ENCODE data around the gene AGO4.
"Not testable (repeated sequence)": the region's sequence is repeated elsewhere in the genome, so short reads cannot be mapped to it uniquely, and the experiment has no call there.

Gene AGO4

GRCh38 chr1:35807614-35808449 is at the start of gene AGO4:
TSS of gene AGO4 (plus strand) at chr1:35808016. CDS start at chr1:35808417, 401 bp downstream.
- no peak for DNase-seq

GRCh38 chr1:35762141-35762540 is 45.7 kb upstream of the AGO4 start:
- no peak for DNase-seq

DNA sequence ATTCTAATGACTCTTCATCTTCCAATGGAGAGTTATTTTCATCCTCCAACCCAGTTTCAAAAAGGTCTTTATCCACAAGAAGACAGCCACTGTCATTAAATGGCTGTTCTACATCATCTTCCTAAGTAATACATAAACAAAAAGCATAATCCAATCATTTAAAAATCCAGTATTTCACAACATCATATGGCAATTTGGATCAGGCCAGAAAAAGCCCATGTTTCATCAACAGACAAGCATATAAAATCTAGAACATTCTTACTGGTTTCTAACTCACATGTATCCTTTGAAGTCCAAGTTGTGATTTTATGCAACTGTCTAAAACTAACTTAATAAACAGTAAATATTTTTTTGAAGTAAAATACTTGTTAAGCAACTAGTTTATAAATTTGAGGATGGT is 44.6 kb upstream of the AGO4 start:
- no peak for DNase-seq

DNA sequence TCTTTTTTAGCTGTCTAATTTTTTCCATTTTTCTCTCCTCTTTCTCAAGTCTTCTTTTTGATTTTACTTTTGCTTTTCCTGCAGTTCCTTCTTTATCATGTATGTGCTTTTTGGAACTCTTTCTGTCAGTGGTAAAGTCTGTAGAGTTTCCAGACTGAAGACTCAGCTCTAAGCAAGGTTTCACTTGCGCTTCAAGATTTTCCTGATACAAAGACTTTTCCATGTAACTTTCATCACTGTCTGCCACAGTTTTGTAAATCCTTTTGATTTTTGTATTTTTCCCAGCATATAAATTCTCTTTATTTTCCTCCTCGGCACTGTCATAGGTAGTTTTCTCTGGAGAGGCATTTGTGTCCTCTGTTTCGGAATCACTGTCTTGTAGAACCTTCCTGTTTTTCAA is 43.5 kb upstream of the AGO4 start:
- no peak for DNase-seq

DNA sequence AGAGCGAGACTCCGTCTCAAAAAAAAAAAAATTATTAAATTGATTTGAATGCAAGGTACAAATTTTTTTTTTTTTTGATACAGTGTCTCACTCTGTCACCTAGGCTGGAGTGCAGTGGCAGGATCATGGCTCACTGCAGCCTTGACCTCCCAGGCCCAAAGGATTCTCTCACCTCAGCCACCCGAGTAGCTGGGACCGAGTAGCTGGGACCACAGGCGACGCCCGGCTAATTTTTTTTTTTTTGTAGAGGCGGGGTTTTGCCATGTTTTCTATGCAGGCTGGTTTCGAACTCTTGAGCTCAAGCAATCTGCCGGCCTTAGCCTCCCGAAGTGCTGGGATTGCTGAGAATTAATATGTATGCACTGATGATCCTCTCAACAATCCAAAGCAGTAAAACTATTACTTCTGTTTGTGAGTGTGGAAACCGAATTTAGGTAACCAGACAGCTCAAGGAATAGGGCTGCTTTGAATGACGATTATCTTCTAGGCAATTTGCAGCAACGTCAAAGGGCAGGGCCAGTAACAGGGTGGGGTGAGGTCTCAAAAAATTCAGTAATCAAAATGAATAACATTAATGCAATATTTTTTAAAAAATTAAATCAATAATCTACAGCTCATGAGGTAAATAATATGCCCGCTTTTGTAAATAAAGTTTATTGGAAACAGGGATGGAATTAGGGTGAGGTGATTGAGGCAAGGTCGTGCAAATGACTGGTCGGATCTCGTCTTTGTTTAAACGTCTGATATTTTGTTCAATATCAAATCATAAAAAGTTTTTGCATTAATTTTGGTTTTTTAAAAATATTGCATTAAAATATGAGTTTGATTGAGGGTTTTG is 39.2 kb upstream of the AGO4 start:
- no peak for DNase-seq

GRCh38 chr1:35769188-35769758 is 38.5 kb upstream of the AGO4 start:
- peak; percentile 89 for DNase-seq

DNA sequence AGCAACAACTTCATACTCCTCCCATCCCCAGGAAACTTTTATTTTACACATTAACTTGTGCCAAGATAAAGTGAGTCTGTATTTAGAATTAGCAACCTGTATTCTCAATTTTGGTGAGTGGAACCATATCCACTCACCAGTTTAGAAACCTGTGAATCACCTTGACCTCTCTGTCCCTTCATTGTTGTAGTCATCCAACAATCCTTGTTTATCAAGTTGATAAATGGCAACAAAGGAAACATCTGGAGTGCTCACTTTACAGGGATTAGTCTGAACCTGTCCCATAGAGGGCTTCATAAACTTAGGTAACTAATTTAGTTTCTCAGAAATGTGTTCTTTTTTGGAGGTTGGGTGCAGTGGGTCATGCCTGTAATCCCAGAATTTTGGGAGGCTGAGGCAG is 34.1 kb upstream of the AGO4 start:
- DNase-seq = no peak

- DNase-seq = not testable (repeated sequence)
Measured at GRCh38 chr1:35776172-35776571, 31.6 kb upstream of the AGO4 start.

GRCh38 chr1:35777109-35777508 is 30.7 kb upstream of the AGO4 start:
- no peak for DNase-seq

DNA sequence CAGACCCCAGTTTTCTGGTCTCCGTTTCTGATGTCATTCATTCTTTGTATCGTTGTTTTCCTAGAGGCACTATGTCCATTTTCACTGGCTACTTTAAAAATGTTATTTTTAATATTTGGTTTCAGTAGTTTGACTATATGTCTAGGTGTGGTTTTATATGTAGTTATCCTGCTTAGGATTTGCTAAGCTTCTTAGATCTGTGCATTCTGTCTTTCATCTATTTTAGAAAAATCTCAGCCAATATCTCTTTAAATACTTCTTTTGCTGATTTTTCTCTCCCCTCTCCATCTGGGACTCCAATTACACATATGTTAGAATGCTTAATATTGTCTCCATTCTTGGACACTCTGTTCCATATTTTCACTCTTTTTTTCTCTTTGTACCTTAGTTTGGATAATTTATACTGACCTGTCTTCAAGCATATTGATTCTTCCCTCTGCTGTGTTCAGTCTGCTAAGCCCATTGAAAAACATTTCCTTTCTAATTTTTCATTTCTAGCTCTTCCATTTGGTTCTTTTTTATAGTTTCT is 24.7 kb upstream of the AGO4 start:
- DNase-seq = no peak

DNA sequence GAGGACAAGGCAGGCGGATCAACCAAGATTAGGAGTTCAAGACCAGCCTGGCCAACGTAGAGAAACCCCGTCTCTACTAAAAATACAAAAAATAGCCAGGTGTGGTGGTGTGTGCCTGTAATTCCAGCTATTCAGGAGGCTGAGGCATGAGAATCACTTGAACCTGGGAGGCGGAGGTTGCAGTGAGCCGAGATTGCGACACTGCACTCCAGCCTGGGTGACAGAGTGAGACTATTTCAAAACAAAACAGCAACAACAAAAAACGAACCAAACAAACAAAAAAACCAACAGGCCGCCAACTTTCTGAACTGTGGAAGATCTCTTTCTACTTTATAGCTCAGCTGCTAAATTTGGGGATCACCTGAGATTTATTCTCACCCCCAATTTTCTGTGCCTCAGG is 23.5 kb upstream of the AGO4 start:
- DNase-seq = not testable (repeated sequence)

GRCh38 chr1:35788139-35788538 is 19.7 kb upstream of the AGO4 start:
- DNase-seq = no peak

DNA sequence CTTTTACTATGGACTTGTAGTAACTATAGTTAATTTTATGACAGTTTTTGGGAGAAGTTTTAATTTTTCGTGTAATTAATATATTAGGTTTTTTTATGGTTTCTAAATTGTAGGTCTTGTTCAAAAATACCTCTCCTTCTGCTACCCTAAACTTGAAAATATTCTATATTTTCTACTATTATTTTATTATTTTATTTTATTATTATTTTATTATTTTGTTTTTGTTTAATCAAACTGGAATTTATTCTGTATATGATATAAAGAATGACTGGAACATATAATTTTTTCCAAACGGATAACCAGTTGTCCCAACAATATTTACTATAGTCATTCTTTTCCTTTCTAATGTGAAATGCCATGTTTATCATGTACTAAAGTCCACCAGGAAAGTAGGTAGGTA is 17.1 kb upstream of the AGO4 start:
- DNase-seq = no peak

DNA sequence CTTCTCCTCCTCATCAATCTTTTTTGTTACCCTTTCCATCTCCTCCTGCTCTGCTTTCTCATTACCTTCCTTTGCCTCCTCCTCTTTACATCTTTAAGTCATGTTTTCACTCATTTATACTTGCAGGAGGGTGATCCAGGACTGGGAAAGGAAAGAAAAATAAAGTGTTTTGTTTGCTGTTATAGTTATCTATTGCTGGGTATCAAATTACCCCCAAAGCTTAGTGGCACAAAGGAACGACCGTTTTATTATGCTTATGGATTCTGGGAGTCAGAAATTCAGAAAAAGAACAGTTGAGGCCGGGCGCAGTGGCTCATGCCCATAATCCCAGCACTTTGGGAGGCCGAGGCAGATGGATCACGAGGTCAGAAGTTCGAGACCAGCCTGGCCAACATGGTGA is 12.5 kb upstream of the AGO4 start:
- DNase-seq = no peak

DNA sequence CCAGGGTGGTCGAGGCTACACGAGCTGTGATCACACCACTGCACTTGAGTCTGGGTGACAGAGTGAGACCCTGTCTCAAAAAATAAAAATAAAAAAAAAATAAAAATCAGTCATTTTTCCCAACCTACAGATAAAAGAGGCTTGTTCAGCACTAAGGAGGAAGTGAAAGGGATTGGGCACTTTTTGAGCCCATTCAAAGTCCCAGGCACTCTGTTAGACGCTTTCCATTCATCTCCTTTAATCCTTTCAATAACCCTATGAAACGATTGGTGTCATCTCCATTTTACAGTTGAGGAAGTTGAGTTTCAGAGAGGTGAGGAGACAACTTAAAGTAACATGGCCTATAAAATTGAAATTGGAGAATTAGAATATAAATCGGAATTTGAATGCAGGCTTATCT is 10.4 kb upstream of the AGO4 start:
- DNase-seq = no peak

DNA sequence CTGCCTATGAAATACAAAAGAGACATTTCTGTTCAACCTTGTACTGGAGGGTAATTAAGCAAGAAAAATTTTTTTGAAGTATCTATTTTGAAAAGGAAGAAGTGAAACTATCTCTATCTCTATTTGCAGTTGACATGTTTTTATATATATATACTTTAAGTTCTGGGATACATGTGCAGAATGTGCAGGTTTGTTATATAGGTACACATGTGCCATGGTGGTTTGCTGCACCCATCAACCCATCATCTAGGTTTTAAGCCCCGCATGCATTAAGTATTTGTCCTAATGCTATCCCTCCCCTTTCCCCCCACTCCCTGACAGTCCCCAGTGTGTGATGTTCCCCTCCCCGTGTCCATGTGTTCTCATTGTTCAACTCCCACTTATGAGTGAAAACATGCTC is 9.8 kb upstream of the AGO4 start:
- DNase-seq = not testable (repeated sequence)

- DNase-seq = not testable (repeated sequence)
Measured at GRCh38 chr1:35800167-35800887, 7.5 kb upstream of the AGO4 start.

DNA sequence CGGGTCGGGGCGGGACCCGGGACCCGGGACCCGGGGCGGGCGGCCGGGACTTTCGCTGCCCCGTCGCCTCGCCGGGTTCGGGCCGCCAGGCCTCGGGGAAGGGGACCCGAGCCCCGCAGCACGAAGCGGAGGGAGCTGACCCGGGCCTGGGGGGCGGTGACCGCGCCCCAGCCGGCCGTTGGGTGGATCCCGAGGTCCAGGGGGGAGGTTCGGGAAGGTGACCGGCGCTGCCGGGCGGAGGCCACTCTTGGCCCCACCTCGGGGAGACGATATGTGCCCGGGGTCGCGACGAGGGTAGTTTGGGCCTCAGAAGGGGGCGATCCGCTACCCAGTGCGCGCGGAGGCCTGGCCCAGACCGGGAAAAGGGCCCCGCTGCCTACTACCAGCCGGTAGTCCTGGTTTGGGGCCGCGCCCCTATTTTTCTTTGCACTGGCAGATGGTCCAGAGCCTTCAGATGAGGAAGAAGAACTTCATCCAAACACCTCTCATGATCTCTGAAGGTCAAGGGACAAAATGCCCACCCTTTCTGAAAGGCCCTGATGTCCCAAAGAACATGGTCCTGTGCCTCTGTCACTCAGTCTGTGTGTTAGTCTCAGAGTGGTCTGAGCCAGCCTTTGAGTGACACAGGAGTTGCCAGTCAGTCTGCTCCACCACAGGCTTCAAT is 766 bp downstream of the AGO4 start:
- DNase-seq = no peak

GRCh38 chr1:35809114-35810095 is 1.6 kb downstream of the AGO4 start:
- no peak for DNase-seq

DNA sequence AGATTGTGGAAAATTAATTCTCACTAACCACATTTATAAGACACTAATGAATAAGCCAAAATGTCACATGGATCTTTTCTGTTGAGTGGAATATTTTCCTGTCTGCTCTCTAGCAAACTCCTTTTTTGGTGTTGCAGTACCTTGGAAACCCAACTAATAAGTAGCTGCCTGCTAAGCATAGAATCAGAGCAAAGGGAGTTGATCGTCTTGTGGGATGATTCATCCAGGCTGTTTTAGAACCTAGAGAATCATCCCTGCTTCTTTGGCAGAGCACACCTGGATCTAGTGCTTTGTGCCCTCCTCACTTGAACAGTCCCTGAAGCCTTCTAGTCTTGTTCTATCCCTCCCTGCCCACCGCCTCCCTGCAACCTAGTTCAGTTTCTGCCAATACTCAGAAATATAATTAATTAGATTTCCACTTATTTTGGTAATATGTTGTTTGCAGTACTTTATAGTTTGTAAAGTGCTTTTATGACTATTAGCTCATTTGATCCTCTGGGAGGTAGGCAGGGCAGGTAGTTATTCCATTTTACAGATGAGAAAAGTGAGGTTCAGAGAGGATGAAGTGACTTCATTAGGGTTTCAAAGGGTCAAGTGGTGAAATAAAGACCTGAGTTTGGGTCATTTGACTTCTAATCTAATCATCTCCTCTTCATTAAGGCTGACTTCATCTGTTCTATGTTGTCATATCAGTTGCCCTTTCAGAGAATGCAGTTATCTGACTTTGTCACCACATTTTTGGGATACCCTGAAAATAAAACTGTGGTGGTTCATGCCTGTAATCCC is 2.5 kb downstream of the AGO4 start:
- DNase-seq = no peak

Measured in NCI-H226 (cell line).